Colonic mucosa (tissue), 4 donors: ENCODE results near the gene PPM1N. TPM values are rescaled to one million over a fixed set of nuclear protein-coding genes. Genes with fewer than 3 reads are reported as not detected.

ENCODE experiments used
- DNase-seq: peaks from one replicate; pipeline ENCODE4 v3.0.0-alpha.2; 2020
- H3K27ac ChIP-seq: fragments of 200-600 bp; one replicate; pipeline ENCODE4 v1.8.0; 2021
- H3K27me3 ChIP-seq: fragments of 200-600 bp; one replicate; pipeline ENCODE4 v1.8.0; 2021
- H3K36me3 ChIP-seq: fragments of 200-600 bp; one replicate; pipeline ENCODE4 v1.8.0; 2021
- H3K4me1 ChIP-seq: fragments of 200-600 bp; one replicate; pipeline ENCODE4 v1.8.0; 2021; ENCODE audit warnings: mild to moderate bottlenecking
- H3K4me3 ChIP-seq: fragments of 200-600 bp; one replicate; pipeline ENCODE4 v1.8.0; 2021
- H3K9ac ChIP-seq, 2 donors: one replicate each; pipeline ENCODE4 v1.7.0; 2013; ENCODE audit warnings: control low read depth in 2 of 2, low read depth in 2 of 2, low read length in 2 of 2
- H3K9me3 ChIP-seq: fragments of 200-600 bp; one replicate; pipeline ENCODE4 v1.8.0; 2021
- intact Hi-C: fragments of 100-400 bp; cut with DNase I; formaldehyde crosslinking; loops from one replicate; pipeline ENCODE4 v1.14.1; 2022
- total RNA-seq, 2 donors: library from RNA; stranded (reverse); fragmentation: NEBNext Ultra II Directional in 1 of 2; extraction: Animal tissue kit (Norgen Biotek cat#: 25700) in 1 of 2; gene quantifications; one replicate each; pipeline ENCODE4 v1.2.1, GENCODE V29; 2021
- TF ChIP-seq, protein P1 (sequence below): fragments of 200-600 bp; IDR thresholded peaks from one replicate; pipeline ENCODE4 v1.8.0; 2022; ENCODE audit warnings: antibody characterized with exemption, mild to moderate bottlenecking
- donor health status: healthy.
- donor health status: DM: no; HTN: no; CAD: no.
- donor health status: DM: no; HTN: no; CAD: no.

Gene PPM1N
- total RNA-seq, 2 donors from 2014 or later: 0.67 to 1.7 TPM

DNA sequence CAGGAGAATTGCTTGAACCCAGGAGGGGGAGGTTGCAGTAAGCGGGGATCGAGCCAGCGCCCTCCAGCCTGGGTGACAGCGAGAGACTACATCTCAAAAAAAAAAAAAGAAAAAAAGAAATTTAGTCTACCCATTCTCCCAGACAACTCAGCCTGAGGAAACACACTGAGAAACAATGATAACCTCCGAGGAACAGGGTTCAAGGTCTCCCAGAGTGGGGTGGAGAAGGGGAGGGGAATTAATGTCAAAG, 7.7 kb downstream of the PPM1N start:
- DNase-seq: no peak
- intact Hi-C loops: no loop called here
- TF ChIP-seq, protein P1, sequence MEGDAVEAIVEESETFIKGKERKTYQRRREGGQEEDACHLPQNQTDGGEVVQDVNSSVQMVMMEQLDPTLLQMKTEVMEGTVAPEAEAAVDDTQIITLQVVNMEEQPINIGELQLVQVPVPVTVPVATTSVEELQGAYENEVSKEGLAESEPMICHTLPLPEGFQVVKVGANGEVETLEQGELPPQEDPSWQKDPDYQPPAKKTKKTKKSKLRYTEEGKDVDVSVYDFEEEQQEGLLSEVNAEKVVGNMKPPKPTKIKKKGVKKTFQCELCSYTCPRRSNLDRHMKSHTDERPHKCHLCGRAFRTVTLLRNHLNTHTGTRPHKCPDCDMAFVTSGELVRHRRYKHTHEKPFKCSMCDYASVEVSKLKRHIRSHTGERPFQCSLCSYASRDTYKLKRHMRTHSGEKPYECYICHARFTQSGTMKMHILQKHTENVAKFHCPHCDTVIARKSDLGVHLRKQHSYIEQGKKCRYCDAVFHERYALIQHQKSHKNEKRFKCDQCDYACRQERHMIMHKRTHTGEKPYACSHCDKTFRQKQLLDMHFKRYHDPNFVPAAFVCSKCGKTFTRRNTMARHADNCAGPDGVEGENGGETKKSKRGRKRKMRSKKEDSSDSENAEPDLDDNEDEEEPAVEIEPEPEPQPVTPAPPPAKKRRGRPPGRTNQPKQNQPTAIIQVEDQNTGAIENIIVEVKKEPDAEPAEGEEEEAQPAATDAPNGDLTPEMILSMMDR: no peak

DNA sequence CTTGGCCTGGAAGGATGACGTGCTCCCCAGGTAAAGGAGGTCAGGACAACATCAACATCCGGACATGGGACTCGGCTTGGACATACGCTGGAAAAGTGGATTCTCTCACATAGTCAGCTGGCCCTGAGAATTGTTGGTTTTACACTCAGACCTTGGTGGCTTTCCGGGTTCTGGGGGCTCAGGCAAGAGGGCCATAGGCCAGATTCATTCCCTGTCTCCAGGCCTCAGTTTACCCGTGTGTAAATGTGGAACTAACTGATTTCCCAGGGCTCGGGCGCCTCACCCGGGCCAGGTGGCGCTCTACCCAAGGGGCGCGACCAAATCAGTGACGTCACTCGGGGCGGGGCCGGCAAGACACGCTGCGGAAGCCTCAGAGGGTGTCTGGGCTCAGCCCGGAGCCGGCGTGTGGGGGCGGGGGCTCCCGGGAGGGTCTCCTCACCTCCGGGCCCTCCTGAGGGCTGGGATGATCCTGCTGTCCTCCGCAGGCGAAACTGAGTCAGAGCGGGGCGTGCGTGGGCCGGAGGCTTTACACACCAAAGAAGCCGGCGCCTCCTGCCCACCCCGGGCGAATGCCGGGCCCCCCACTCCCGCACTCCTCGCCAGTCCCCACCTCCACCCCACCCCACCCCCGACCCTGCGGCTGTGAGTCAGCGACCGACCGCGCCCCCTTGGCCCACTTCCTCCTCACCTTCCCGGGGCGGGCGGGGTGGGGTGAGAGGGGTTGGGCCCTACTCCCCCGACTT, 8.2 kb downstream of the PPM1N start:
- DNase-seq: peak; percentile 98
- TF ChIP-seq, protein P1: peak; percentile 17
- Histone ChIP-seq H3K36me3 (no peaks in the 10 kb centered on the region), H3K4me3 (peak overlapping the region; percentile 99), H3K9ac (peak overlapping the region; percentile 90 to 98), H3K27me3 (no peaks in the 10 kb centered on the region), H3K9me3 (no peaks in the 10 kb centered on the region), H3K4me1 (peaks cover 11% of the 10 kb centered on the region), H3K27ac (peak overlapping the region; percentile 98)
- intact Hi-C loops: no loop called here

More for the DNA sequence above, 7.7 kb downstream of the PPM1N start:
- Histone ChIP-seq H3K27ac (peak overlapping the region; percentile 98), H3K4me1 (peaks cover 11% of the 10 kb centered on the region), H3K9ac (peak overlapping the region in 1 of 2 donors; percentile 82), H3K9me3 (no peaks in the 10 kb centered on the region), H3K36me3 (no peaks in the 10 kb centered on the region), H3K4me3 (peak overlapping the region; percentile 99), H3K27me3 (no peaks in the 10 kb centered on the region)

DNA sequence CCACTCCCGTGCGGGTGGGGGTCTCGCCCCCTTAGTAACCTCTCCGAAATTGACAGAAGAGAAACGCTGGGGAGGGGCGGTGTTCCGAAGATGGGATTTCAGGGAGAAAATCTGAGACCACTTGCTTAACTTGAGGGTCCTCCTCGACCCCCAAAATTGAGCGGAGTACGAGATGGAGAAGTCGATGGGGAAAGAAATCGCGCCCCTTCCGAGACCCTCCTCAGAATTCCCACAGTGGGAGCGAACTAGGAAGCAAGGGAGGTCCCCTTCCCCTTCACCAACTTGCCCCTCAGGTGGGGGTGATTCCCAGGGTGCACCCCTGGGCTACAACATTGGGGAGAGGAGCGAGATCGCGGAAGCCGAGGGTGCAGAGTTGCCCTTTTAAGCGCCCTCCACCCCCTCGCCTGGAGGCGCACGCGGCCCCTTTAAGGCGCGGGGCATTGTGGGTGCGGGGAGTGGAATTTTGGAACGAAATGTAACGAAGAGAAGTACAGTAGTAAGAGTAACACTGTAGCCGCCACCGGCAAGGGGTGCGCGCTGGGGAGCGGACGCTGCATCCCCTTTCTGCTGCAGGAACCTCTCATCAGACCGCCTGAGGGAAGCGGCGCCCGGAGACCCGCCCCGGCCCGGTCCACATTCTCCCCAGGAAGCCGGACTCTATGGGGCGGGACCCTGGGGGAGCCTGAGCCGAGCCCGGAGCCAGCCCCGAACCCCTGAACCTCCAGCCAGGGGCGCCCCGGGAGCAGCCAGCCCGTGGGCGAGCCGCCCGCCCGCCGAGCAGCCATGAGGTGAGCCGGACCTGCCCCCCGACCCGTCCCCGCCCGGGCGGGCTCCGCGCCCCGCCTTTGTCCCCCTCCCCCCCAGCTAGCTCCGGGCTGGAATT, 9.0 kb downstream of the PPM1N start, which contains the start of gene VASP:
VASP (plus strand) TSS at position 491 of the 883 bp plus-strand sequence; CDS start at position 784, 293 bp downstream.
- Histone ChIP-seq H3K27me3 (no peaks in the 10 kb centered on the region), H3K4me1 (peaks cover 17% of the 10 kb centered on the region), H3K36me3 (no peaks in the 10 kb centered on the region), H3K27ac (peak within 1 kb of the TSS; percentile 98), H3K4me3 (peak within 1 kb of the TSS; percentile 99), H3K9me3 (no peaks in the 10 kb centered on the region), H3K9ac (peak within 1 kb of the TSS; percentile 90 to 98)
- intact Hi-C loops: no loop called here
- DNase-seq: peak; percentile 96
- TF ChIP-seq, protein P1: no peak

DNA sequence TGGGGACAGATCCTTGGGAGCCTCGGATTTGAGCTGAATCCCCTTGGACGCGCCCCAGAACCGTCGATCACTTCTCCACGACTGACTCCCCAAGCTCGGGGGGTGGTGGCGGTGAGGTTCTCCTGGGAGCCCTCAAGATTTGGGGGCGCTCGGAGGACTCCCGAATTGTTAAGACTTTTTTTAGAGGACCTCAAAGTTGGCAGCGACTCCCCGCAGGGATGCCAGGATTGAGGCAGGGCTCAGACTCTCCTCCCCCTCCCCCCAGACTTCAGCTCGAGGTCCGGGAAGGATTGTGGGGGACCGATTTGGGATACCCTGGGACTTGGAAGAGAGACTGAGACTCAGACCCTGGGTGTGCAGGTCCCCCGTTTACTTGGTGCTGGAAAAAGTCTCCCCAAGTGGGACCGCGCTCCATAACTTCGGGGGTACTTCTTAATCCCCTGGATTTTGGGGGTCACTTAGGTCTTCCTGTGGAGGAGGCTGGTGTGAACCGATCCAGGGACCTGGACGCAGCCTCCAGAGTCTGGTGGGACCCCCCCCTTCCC, 9.7 kb downstream of the PPM1N start:
- intact Hi-C loops: no loop called here
- peak; percentile 54 for DNase-seq
- peaks cover 24% of the 10 kb centered on the region for H3K4me1 ChIP-seq

DNA sequence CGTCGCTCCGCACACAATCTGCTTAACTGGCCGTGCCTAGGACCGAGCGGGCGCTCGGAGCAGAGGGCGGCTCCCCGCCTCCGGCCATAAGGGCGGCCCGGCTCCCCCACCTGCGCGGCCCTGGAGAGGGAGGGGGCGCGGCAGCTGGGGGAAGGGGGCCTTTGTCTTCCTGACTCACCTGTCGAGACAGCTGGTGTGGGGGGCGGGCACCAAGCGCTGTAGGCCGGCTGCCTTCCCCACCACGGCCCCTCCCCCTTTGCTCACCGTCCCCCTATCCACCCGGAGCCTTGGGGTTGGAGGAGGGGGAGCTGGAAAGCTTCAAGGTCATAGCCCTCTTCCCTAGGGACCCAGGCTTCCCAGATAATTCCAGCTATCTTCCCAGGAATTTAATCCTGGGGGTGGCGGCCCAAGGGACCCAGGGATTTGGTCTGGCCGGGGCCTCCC, 10.2 kb downstream of the PPM1N start:
- H3K9me3 ChIP-seq: no peaks in the 10 kb centered on the region
- peak; percentile 74 for DNase-seq
- intact Hi-C loops: no loop called here
- peaks cover 29% of the 10 kb centered on the region for H3K4me1 ChIP-seq
- peak overlapping the region; percentile 90 to 98 for H3K9ac ChIP-seq
- peak overlapping the region; percentile 98 for H3K27ac ChIP-seq
- TF ChIP-seq, protein P1: no peak
- peak overlapping the region; percentile 99 for H3K4me3 ChIP-seq
- no peaks in the 10 kb centered on the region for H3K36me3 ChIP-seq
- no peaks in the 10 kb centered on the region for H3K27me3 ChIP-seq

More for the DNA sequence above, 9.7 kb downstream of the PPM1N start:
- no peaks in the 10 kb centered on the region for H3K27me3 ChIP-seq
- H3K9ac ChIP-seq: peak overlapping the region; percentile 90 to 98
- peak overlapping the region; percentile 98 for H3K27ac ChIP-seq
- peak overlapping the region; percentile 99 for H3K4me3 ChIP-seq
- H3K36me3 ChIP-seq: no peaks in the 10 kb centered on the region
- no peaks in the 10 kb centered on the region for H3K9me3 ChIP-seq
- TF ChIP-seq, protein P1: no peak
